ACC112 (cell line): ENCODE data around the gene TRIP6.

Experiments used
- H2AFZ ChIP-seq: fragments of 200-600 bp; sonication (generic); one replicate; pipeline ENCODE4 v1.6.0; 2017; ENCODE audit warnings: antibody characterized with exemption, low read length; ENCODE audit not compliant: unreplicated experiment
- H3K27ac ChIP-seq: fragments of 200-600 bp; sonication (generic); 2 replicates; pipeline ENCODE4 v1.5.1; 2014; ENCODE audit warnings: low read depth, mild to moderate bottlenecking, antibody characterized with exemption, low read length, moderate library complexity
- H3K27me3 ChIP-seq: fragments of 200-600 bp; sonication (generic); 2 replicates; pipeline ENCODE4 v1.6.1; 2014; ENCODE audit warnings: mild to moderate bottlenecking, antibody characterized with exemption, low read length, moderate library complexity, mixed read lengths; ENCODE audit not compliant: insufficient read depth
- H3K36me3 ChIP-seq: fragments of 200-600 bp; sonication (generic); 2 replicates; pipeline ENCODE4 v1.6.1; 2016; ENCODE audit warnings: mild to moderate bottlenecking, antibody characterized with exemption, low read length, moderate library complexity, mixed read lengths; ENCODE audit not compliant: insufficient read depth
- H3K4me1 ChIP-seq: fragments of 200-600 bp; sonication (generic); one replicate; pipeline ENCODE4 v1.6.1; 2016; ENCODE audit warnings: low read length, mixed read lengths; ENCODE audit not compliant: insufficient read depth, unreplicated experiment, control insufficient read depth
- H3K4me3 ChIP-seq: fragments of 200-600 bp; sonication (generic); 2 replicates; pipeline ENCODE4 v1.5.1; 2014; ENCODE audit warnings: mild to moderate bottlenecking, low read depth, low read length
- H3K79me2 ChIP-seq: fragments of 200-600 bp; sonication (generic); one replicate; pipeline ENCODE4 v1.6.0; 2016; ENCODE audit warnings: low read length; ENCODE audit not compliant: control insufficient read depth, unreplicated experiment, insufficient read depth

TRIP6 gene

DNA sequence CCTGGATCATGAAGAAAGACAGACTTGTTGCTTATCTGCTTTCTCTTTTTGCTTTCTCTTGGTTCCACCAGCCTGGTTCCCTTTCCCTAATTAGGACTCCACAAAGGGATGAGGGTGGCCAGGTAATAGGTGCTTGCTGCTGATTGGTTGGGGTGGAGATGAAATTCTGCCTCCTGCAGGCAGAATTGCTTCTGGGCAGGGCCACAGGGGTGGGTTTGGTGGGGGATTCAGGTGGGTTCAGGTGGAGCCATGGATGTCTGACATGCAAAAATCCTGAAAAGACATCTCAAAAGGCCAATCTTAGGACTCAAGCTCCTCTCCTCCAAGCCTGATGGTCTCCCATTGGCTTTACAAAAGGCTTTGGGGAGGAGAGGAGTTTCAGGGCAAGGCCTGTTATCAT, 53.9 kb downstream of the TRIP6 start:
- no peaks in the 10 kb centered on the region for H3K36me3 ChIP-seq
- peaks cover 12% of the 10 kb centered on the region for H3K27me3 ChIP-seq
- no peaks in the 10 kb centered on the region for H3K4me1 ChIP-seq
- no peaks in the 10 kb centered on the region for H3K79me2 ChIP-seq
- H3K27ac ChIP-seq, result no peak overlapping the region
- no peak overlapping the region for H2AFZ ChIP-seq
- no peak overlapping the region for H3K4me3 ChIP-seq
